HG03460 (cell line): ENCODE data around the gene CACNA2D4.

Experiments used
- ATAC-seq: cut with Tn5 transposase; IDR thresholded peaks from one replicate; pipeline ENCODE4 v1.9.1; 2021; ENCODE audit not compliant: unreplicated experiment

Gene CACNA2D4

DNA sequence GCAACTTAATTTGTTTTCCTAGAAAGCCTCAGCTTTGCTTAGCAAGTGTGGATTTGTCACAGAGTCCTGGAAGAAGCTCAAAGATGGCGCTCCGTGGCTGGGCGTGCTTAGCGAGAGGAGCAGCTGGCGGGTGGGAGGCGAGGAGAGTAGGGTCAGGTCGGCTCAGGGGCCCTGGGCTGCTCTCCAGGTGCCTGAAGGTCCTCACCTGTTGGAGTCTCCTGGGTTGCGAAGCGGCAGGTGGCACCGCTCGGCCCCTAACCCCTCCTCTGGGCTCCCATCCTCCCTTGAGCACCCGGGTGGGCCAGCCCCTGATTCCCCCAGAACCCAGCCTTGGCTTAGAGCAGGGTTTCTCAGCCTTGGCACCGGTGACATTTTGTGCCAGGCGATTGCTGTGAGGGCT is 73.0 kb downstream of the CACNA2D4 start:
- no peak for ATAC-seq

DNA sequence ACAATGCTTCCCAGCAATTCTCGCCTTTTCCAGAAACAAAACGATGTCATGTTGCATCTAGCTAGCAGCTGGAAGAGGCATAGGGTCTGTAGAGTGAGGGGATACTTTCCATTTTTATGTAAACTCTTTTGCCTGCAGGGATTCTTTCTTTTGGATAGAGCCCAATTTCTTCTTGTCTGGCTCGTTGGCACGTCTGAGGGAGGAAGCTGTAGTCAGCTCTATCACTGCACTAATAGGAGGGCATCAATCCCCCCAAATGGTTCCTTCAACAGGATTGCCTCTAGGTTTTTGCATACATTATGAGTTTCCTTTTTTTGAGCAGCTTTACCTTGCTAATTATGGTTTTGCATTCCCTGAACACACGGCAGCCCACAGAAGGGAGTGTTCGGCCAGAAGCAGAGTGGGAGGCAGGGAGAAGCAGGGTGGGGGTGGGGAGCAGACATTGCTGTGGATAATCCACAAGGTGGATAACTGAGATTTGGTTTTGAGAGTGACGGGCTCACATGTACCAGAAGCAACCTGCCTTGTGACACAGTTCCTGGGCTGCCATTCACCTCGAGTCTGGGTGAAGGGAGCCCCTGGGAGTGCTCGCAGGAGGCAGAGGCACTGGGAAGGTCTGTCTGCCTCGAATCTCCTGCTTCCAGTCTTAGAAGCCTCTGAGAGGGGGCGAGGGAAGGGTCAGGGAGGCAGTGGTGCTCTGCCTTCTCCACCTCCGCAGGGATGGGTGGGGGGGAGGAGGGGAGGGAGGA is 73.6 kb downstream of the CACNA2D4 start:
- ATAC-seq = no peak

DNA sequence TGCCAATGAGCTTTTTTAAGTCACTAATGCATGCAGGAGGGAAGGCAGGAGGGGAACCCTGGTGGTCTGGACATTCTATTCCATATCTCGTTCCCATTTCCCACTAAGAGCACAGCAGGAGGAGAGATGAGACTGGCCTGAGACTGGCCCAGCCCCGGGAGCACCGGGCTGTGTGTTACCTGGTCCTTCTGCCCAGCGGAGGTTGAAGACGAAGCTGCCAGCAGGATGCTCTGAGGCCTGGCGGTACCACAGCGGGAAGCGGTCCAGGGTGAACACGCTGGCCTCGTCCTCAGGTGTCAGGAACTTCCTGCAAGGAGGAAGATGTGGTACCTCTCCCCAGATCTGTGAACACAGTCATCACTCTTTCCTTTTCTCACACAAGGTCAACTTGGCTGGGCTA is 74.2 kb downstream of the CACNA2D4 start:
- ATAC-seq = no peak

DNA sequence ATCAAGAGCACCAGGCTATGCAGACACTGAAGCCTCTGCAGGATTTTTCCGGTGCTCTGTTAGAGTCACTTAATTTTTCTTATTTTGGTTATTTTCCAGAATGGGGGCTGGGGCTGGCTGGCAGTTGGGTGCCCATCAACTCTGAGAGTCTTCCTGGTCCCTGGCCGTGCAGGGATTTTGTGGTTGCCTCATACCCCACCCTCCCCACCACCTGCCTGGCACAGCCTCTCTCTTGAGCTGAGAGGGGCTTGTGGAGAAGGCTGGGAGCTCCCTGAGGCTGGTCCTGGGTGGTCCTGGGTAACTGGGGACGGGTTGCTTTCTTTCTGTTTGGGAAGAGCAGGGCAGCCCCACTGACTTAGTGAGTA is 74.8 kb downstream of the CACNA2D4 start:
- ATAC-seq = no peak

DNA sequence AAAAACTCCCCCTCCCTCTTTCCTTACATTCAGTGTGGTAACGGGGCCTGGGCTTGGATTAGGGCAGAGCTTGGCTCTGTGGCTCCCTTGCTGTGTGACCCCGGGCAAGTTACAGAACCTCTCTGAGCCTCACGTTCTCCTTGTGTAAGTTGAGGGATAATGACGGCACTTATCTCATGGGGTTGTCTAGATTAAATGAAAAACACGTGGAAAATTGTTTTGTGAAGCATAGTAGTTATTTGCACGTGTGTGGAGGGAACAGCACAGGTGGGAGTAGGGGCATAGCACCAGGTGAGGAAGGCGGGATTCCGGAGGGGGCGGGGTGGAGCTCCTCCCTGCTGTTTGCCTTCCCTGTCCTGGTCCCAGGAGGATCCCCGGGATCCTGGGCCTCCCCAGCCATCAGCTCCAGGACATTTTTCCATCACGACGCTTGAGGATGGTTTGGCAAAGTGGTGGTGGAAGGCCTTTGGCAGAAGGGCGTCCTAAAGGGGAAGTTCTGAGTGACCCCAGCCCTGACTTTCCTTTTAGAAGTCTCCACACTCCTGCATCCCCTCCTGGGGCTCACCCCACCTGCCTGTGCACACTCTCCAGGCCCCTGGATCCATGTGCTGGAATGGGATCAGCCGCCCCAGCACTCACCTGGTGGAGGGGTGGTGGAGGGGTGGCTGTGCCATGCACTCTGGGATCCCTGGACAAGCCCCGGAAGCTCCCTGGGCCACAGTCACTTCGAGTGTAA is 75.4 kb downstream of the CACNA2D4 start:
- no peak for ATAC-seq

DNA sequence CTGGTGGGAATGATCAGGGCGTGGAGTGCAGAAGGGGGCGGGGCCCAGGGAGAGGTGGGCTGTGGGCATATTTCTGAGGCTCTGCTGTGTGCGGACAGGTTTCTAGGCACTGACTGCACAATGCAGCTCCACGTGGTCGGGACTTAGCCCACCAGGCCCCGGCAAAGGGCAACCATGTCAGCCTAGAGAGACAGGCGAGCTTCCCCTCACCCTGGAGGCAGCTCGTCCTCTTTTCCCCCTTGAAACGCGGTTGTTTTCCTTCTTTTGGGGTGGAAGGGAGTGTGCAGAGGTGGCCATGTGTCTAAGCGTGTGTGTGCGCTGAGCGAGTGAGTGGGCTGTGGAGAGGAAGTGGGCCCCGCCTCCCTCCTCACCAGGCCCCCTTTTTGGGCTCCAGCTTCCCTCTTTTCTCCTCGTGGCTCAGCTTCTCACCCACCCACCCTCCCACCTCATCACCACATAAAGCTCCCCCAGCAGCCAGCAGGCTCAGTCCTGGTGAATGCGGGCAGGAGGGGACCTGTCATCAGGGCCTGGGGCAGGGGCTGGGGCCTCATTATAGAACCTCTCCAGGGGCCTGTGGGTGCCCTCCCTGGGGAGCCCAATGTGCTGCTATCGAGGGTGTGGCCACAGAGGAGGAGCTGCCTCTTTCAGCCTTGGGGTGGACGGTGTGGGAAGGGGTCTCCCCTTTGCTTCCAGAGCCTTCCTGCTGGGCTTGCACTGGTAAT is 76.1 kb downstream of the CACNA2D4 start:
- ATAC-seq = no peak

DNA sequence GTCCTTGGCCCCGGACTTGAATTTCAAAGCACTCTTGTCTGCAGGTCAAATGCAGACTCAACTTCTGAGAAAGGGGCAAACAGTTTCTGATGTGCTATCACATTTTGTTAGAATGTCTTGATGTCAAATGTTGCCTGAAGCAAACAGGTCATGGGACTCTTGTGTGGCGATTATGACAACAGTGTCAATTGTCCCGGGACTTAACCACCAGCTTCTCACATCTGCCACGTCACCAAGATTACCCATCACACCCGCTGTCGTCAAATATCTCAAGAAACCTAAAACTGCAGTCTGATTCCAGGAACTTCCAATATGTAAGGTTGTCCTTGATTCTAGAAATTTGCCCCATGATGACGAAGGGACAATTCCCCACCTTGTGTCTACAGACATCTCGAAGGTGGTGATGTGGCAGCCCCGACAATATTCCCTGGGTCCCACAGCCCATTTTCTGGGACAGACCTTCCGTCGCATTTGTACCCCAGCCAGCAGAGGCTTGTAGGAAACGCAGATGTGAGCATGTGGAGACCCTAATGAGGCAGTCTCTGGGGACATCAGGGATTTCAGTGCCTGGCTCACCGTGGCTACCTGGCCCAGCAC is 76.8 kb downstream of the CACNA2D4 start:
- no peak for ATAC-seq

DNA sequence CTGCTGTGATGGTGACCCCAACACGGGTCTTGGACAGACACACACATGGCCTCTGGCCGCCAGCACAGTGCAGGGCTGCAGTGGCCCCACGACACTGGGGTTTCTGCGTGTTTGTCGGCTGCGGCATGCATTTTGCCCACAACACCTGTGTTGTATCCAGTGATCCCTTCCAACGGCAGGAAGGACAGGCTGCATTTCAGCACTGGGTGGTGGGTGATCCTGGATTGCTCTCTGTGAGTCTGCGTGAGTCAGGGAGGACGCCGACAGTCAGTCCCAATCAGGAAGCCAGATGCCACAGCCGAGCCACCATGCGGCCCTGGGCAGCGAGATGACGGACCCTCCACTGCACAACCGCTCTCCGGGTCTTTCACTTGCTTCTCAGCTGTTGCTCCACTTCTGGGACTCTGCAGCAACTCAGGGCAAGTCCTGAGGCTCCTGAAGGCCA is 77.4 kb downstream of the CACNA2D4 start:
- no peak for ATAC-seq

DNA sequence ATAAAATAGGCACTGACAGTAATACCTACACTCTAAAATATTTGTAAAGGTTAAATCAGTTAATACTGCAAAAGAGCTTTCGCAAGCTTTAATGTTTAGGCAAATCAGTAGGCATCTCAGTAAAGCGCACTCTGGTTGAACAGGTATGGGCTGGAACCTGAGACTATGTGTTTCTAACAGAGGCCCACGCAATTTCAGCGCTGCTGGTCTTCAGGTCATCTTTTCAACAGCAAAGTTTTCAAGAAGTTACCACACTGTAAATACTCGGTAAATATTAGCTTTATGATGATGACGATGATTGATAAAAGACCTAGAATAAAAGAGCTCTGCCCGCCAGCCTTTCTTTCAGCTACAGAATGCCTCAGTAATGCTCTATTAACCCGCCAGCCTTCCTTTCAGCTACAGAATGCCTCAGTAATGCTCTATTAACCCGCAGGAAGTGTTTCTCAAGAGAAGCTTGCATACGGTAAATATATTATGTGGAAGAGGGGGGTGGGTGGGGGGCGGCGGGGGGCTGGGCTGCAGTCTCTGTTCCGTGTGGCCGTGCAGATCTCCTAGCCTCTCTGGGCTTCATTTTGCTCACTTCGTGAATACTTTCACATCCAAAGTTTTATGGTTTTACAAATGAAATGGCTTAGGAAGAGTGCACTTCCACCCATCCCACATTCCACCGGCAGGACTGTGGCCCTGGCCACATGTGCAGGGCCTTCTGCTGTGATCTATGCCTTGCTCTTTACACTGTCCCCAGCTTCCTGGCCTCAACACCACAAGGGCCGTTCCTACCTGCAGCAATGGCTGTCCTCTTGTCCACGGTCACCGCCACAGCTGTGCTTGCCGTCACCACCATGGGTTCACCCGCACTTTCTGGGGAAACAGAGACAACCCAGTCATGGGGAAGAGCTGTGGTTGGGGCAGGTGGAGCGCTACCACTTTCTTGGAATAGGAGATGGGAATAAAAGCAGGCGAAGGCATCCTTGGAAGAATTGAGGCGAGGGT is 78.2 kb downstream of the CACNA2D4 start:
- no peak for ATAC-seq

DNA sequence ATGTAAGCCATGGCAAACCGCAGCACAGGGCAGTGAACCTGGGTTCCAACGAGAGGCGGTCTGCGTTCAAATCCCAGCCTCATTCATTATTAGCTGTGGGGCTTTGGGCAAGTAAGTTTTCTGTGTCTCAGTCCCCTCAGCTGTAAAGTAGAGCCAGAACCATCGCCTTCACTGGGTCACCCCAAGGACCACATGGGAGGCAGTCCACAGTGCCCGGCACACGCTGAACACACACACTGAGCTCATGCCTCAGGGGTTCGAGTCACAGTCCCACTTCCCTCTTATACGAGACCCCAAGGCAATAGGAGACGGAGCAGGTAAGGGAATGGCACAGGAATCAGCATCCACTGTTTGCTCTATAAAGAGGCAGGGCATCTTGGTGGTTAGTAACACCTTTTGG is 79.0 kb downstream of the CACNA2D4 start:
- ATAC-seq = no peak

DNA sequence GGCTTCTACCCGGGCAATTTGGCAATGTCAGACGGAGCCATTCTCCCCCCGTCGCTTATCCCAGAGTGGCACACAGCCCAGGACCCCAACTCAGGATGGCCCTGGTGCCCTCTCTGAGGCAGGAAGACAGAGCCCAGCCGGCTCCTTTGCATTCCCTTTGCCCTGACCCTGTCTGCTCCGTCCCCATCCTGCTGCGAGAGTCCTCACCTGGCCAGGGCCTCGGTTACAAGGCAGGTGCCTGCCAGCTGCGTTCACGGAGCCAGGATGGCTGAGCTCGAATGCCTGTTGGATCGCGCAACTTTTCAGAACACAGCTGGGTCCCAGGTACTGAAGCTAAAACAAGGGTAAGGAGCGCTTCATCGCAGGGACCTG is 79.5 kb downstream of the CACNA2D4 start:
- no peak for ATAC-seq

DNA sequence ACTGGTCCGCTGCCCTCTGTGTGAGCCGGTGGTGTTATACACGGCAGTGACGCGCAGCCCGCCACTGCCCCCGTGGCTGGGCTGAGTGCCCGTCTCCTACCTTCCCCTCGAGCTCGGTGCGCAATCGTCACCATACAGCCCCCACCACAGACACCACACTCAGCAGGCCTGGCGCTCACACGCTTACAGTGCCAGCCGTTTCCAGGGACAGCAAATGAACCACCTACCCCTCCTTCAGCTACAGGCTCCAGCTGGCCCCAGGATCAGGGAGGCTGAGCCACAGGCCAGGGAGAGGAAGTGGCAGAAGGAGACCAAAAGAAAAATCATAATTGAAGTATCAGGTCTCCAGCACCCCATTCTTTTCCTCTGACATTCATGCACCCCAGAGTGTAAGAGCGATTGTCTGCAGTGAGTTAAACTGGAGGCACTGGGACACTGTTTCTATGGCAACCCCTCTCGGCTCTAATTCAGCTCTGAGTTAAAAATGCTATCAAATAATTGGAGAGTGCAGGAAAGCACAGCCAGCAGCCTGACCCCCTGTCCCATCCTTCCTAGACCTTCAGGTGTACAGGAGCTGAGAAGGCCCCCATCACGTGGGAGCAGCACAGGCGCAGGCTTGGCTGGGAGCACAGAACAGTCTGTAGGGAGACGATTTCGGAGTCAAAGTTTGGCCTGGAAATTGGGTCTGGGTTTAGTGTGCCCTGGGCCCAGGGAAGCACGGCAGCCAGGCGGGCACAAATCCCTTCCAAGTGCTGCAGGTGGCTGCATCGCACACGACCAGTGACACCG is 80.1 kb downstream of the CACNA2D4 start:
- ATAC-seq = no peak

DNA sequence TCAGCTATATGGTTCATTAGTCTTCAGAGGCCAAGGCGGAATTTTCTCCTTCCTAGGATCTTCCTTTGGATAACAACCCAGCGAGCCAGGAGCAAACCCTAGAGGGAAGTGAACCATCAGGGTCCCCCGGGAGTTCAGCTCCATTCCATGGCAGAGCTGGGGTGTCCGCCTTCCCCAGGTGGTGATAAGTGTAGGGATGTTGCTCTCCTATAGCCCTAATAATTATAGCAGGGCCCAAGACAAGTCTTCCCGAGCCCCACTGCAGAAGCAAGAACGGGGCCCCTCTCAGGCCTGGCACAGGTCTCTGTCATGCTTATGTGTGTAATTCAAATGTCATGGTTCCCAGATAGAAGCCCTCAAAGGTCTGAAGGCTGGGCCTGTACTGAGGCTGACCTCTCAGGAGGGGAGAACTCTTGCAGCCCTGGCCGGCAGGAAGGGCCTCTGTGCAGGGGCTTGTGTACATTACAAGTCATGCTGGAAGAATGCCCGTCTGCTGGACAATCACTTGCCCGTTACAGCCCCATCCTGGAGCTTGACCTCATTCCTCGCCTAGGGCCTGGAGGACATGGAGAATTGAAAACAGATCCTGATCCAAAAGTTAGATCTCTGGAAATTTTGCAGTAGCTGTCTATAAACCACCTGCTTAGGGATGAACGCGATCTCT is 80.8 kb downstream of the CACNA2D4 start:
- ATAC-seq = no peak

DNA sequence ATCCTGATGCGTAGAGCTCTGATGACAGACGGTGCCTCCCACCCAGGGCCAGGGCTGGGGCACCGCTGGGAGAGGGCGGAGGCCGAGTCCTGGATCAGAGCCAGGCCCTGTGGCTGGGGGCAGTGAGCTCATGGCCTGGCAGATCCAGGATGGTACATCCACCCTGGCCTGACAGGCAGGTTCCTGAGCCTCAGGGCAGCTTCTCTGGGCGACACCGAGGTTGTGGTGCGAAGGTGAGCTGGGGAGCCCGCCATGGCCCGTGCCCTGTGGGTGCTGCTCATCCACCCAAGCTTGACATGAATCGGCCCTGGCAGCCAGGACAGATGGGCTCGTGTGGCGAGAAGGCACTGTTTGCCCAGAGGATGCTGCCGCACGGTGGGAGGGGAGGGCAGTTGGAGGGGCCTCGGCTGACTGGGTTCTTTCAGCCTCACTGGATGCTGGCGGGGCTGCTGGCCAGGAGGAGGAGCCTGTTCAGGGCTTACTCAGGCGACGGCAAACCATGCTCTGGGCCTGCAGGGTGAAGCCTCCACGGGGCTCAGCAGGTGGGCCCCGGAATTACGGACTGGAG is 81.5 kb downstream of the CACNA2D4 start:
- ATAC-seq = no peak

DNA sequence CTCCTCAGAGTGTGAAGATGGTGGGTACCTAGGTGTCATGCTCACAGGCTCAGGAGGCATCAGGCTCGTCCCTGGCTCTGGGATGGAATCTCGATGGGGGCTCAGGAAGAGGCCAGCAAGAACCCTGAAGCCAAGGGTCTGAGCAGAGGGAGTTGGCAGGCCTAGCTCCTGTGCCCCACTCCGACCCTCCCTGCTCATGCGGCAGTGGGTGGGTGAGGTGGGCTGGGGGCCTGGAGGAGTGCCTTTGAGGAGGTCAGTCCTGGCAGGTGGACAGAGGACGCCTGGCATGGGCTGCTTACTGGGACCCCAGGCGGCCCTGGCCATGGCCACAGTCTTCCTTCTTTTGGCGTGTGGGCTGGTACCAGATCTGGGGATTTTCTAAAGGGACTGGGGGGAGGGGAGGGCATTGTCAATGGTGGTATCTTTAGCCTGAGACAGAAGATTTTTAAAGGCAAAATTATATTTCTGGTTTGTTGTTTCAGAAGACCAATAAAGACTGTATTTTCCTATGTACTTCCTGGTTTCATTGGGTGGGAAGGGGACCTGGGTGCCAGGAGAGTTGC is 82.1 kb downstream of the CACNA2D4 start:
- no peak for ATAC-seq

DNA sequence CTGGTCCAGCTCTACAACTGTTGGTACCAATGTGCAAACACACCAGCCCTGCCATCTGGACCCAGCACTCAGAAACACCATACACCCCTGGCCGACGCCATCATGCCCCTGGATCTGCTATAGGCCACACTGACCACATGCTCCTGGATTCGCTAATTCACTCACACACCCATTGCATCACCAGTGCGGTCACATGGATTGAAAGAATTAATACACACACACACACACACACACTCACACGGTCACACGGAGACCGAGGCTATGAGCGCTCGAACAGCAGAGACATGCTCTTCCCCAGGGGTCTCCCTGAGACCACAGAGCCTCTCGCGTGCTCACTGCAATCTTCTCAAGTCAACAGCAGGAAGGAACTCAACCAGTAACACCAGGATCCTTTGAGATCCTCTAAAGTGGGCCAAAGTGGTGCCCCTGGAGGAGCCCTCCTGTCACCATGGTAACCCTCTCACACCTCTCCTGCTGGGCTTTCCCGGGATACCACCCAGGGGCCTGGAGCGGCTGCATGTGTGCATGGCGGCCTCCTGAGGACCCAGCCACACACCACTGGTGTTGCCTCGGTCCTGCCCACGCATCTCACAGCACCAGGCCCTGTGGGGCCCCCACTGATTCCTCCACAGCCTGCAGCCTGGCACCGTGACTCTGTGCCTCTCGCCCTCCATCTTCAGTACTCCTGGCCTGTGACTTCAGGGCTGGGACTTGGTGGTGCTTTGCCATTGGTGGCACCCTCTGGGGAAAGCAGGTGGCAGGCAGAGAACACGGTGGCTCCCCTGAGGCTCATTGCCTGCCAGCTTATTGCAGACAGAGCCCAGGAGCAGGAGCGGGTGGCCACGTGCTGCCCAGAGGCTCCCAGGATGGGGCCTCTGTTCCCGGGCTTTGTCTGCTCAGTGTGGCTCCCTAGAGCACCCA is 83.0 kb downstream of the CACNA2D4 start:
- no peak for ATAC-seq

DNA sequence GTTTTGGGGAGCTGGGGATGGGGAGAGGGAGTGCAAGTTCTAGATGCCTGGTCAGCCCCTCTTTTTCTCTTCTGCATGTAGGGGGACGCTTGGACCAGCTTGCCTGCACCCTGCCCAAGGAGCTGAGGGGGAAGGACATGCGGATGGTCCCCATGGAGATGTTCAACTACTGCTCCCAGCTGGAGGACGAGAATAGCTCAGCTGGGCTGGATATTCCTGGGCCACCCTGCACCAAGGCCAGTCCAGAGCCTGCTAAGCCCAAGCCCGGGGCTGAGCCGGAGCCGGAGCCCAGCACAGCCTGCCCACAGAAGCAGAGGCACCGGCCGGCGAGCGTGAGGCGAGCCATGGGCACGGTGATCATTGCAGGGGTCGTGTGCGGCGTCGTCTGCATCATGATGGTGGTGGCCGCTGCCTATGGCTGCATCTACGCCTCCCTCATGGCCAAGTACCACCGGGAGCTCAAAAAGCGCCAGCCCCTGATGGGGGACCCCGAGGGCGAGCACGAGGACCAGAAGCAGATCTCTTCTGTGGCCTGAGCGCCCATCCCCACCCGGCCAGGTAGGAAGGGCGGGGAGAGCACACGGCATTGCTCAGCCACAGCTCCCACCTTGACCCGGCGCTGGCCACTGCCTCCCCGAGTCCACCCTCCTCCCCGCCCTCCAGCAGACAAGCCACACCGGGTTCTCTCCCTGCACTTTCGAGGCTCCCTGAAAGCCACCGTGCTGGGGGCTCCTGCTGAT is 84.1 kb downstream of the CACNA2D4 start:
- ATAC-seq = no peak
